PFSK-1 (cell line): Measurements from ENCODE around the gene DHRS12.

ENCODE experiments used
- FOXP2 ChIP-seq: optimal IDR thresholded peaks from 2 replicates; pipeline ENCODE3; 2011; ENCODE audit warnings: borderline replicate concordance, control low read depth, inconsistent platforms; ENCODE audit not compliant: insufficient read depth; ENCODE audit errors: extremely low read length, extremely low read depth
- POLR2AphosphoS5 ChIP-seq: IDR thresholded peaks from 2 replicates; pipeline ENCODE4 v1.6.1; 2012; ENCODE audit warnings: low read depth, mild to moderate bottlenecking, control low read depth, low read length, moderate library complexity
- REST ChIP-seq, 2 experiments: IDR thresholded peaks; 2 replicates each; pipeline versions ENCODE4 v1.6.1 to v1.8.0; 2011 to 2012; ENCODE audit warnings: low read depth in 2 of 2, low read length in 2 of 2, control low read depth in 1 of 2, inconsistent platforms in 1 of 2, mild to moderate bottlenecking in 1 of 2, moderate library complexity in 1 of 2; ENCODE audit not compliant: insufficient read depth in 1 of 2
- SIN3A ChIP-seq: IDR thresholded peaks from 2 replicates; pipeline ENCODE4 v1.6.1; 2012; ENCODE audit warnings: mild to moderate bottlenecking, low read length, moderate library complexity, borderline replicate concordance; ENCODE audit not compliant: insufficient read depth
- TAF1 ChIP-seq: IDR thresholded peaks from 2 replicates; pipeline ENCODE4 v1.6.1; 2012; ENCODE audit warnings: low read length, control low read depth, borderline replicate concordance; ENCODE audit not compliant: insufficient read depth

The DHRS12 gene

GRCh38 chr13:51796546-51796945 lies 7.4 kb downstream of the DHRS12 start:
- TF ChIP-seq FOXP2 (no peak), POLR2AphosphoS5 (no peak), SIN3A (no peak), TAF1 (no peak), REST (IDR thresholded peaks at IDR 0.05; ENCODE audit: insufficient read depth in 1 of 2, low read depth in 2 of 2, low read length in 2 of 2) (no peak)

GRCh38 chr13:51795419-51795818 lies 8.5 kb downstream of the DHRS12 start:
- no peak for TF ChIP-seq SIN3A
- no peak for TF ChIP-seq REST (IDR thresholded peaks at IDR 0.05; ENCODE audit: insufficient read depth in 1 of 2, low read depth in 2 of 2, low read length in 2 of 2)
- TF ChIP-seq FOXP2, result no peak
- no peak for TF ChIP-seq TAF1
- TF ChIP-seq POLR2AphosphoS5, result no peak

- no peak for TF ChIP-seq REST (IDR thresholded peaks at IDR 0.05; ENCODE audit: insufficient read depth in 1 of 2, low read depth in 2 of 2, low read length in 2 of 2)
- TF ChIP-seq TAF1, result no peak
- TF ChIP-seq POLR2AphosphoS5, result no peak
- TF ChIP-seq SIN3A, result no peak
- no peak for TF ChIP-seq FOXP2
Measured at GRCh38 chr13:51794964-51795363, 9.0 kb downstream of the DHRS12 start.

- TF ChIP-seq POLR2AphosphoS5 (no peak), SIN3A (no peak), TAF1 (no peak), REST (IDR thresholded peaks at IDR 0.05; ENCODE audit: insufficient read depth in 1 of 2, low read depth in 2 of 2, low read length in 2 of 2) (no peak), FOXP2 (no peak)
Measured at GRCh38 chr13:51793570-51794271, 10.2 kb downstream of the DHRS12 start.
